OCI-LY1 (cell line): ENCODE data around the gene ZNF778.
A peak's percentile ranks its signal among the peaks of the same experiment; 100 is the strongest.

Experiments used
- H2AFZ ChIP-seq: fragments of 200-600 bp; sonication (generic), shearing (Covaris generic); 2 replicates; pipeline ENCODE4 v1.6.0; 2014; ENCODE audit warnings: antibody characterized with exemption, mild to moderate bottlenecking, low read length
- H3F3A ChIP-seq: fragments of 200-600 bp; sonication (generic), shearing (Covaris generic); 2 replicates; pipeline ENCODE4 v1.6.0; 2014; ENCODE audit warnings: mild to moderate bottlenecking, antibody characterized with exemption, low read length, moderate library complexity; ENCODE audit not compliant: insufficient read depth
- H3K27ac ChIP-seq: fragments of 200-600 bp; sonication (generic); 2 replicates; pipeline ENCODE4 v1.5.1; 2014; ENCODE audit warnings: low read length, mixed run types, mild to moderate bottlenecking, low read depth; ENCODE audit not compliant: poor library complexity, severe bottlenecking
- H3K27me3 ChIP-seq: fragments of 200-600 bp; sonication (generic); 2 replicates; pipeline ENCODE4 v1.6.0; 2014; ENCODE audit warnings: antibody characterized with exemption, mild to moderate bottlenecking, low read length, moderate library complexity; ENCODE audit not compliant: insufficient read depth
- H3K36me3 ChIP-seq: fragments of 200-600 bp; sonication (generic); 2 replicates; pipeline ENCODE4 v1.6.1; 2014; ENCODE audit warnings: mild to moderate bottlenecking, antibody characterized with exemption, low read length, moderate library complexity, mixed read lengths; ENCODE audit not compliant: insufficient read depth
- H3K4me1 ChIP-seq: fragments of 200-600 bp; sonication (generic); 2 replicates; pipeline ENCODE4 v1.5.1; 2014; ENCODE audit warnings: mild to moderate bottlenecking, low read length, moderate library complexity; ENCODE audit not compliant: insufficient read depth, severe bottlenecking
- H3K4me2 ChIP-seq: fragments of 200-600 bp; sonication (generic), shearing (Covaris generic); 2 replicates; pipeline ENCODE4 v1.6.1; 2014; ENCODE audit warnings: low read length
- H3K4me3 ChIP-seq: fragments of 200-600 bp; sonication (generic); 2 replicates; pipeline ENCODE4 v1.5.1; 2014; ENCODE audit warnings: low read length, low read depth, mild to moderate bottlenecking, mixed read lengths; ENCODE audit not compliant: poor library complexity, severe bottlenecking
- H3K79me2 ChIP-seq: fragments of 200-600 bp; shearing (Covaris generic); 2 replicates; pipeline ENCODE4 v1.6.1; 2016; ENCODE audit warnings: mixed run types, low read length, mixed read lengths; ENCODE audit not compliant: insufficient read depth
- H3K9ac ChIP-seq: fragments of 200-600 bp; sonication (generic), shearing (Covaris generic); 2 replicates; pipeline ENCODE4 v1.6.1; 2014; ENCODE audit warnings: mild to moderate bottlenecking, low read length, mixed read lengths
- H3K9me2 ChIP-seq: fragments of 200-600 bp; sonication (generic), shearing (Covaris generic); 2 replicates; pipeline ENCODE4 v1.6.1; 2014; ENCODE audit warnings: low read depth, mild to moderate bottlenecking, low read length, mixed read lengths
- H3K9me3 ChIP-seq: fragments of 200-600 bp; shearing (Covaris generic); 2 replicates; pipeline ENCODE4 v1.6.1; 2014; ENCODE audit warnings: low read length, mixed read lengths
- H4K20me1 ChIP-seq: fragments of 200-600 bp; sonication (generic), shearing (Covaris generic); 2 replicates; pipeline ENCODE4 v1.6.0; 2016; ENCODE audit warnings: mild to moderate bottlenecking, low read length; ENCODE audit not compliant: insufficient read depth
- EZH2 ChIP-seq: fragments of 200-600 bp; sonication (generic), shearing (Covaris generic); IDR thresholded peaks from 2 replicates; pipeline ENCODE4 v1.8.0; 2017; ENCODE audit warnings: borderline replicate concordance, mixed run types, mild to moderate bottlenecking, antibody characterized with exemption, low read length, moderate library complexity, mixed read lengths
- TF ChIP-seq, protein P1 (sequence below): fragments of 200-600 bp; sonication (generic), shearing (Covaris generic); IDR thresholded peaks from 2 replicates; pipeline ENCODE4 v1.5.1; 2017; ENCODE audit warnings: mild to moderate bottlenecking, antibody characterized with exemption, low read length, moderate library complexity, mixed read lengths

ZNF778 gene

DNA sequence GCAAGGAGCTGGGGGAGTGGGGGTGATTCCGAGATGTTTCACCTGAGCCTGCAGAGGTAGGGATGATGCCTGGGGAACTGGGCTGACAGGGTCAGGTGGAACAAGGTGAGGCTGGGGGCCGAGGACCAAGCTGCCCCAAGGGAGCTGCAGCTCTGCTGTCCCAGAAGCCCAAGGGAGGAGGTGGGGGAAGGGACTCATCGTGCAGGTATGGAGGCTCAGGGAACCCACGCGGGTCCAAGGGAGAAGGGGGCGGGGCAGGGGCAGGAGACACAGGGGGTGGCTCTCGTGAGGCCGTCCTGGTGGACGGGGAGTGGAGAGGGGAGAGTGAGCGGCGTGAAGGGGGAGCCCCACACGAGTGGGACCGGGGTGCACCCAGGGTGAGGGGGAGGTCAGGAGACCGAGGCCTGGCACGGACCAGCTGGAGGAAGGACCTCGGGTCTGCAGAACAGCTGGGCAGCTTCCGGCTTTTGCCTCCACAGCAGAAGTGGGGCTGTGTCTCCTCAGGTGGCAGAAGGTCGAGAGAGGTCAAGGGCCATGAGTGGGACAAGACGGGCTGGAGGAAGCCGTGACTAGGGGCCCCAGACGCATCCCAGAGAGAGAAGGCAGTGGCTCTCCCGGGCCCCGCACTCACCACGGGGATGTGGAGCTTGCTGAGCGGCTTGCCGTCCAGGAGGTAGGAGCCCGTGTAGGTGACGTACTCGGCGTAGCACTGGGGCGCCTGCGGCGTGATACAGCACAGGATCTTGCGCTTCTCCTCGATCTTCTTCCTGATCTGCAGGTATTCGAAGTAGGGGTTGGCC lies 61.1 kb downstream of the ZNF778 start:
- peak overlapping the region; percentile 97 for H3K27ac ChIP-seq
- H3K4me2 ChIP-seq, result peak overlapping the region; percentile 49; the same call in 1 of the 2 replicates
- no peaks in the 10 kb centered on the region for H4K20me1 ChIP-seq
- H3K9me3 ChIP-seq, result no peaks in the 10 kb centered on the region
- no peaks in the 10 kb centered on the region for H3K79me2 ChIP-seq
- H3K36me3 ChIP-seq, result peaks cover 57% of the 10 kb centered on the region
- no peaks in the 10 kb centered on the region for H3K27me3 ChIP-seq
- no peak overlapping the region for H2AFZ ChIP-seq
- H3K9ac ChIP-seq, result peak overlapping the region; percentile 58; the same call in 1 of the 2 replicates
- no peaks in the 10 kb centered on the region for H3F3A ChIP-seq
- TF ChIP-seq EZH2, result no peak
- TF ChIP-seq, protein P1, sequence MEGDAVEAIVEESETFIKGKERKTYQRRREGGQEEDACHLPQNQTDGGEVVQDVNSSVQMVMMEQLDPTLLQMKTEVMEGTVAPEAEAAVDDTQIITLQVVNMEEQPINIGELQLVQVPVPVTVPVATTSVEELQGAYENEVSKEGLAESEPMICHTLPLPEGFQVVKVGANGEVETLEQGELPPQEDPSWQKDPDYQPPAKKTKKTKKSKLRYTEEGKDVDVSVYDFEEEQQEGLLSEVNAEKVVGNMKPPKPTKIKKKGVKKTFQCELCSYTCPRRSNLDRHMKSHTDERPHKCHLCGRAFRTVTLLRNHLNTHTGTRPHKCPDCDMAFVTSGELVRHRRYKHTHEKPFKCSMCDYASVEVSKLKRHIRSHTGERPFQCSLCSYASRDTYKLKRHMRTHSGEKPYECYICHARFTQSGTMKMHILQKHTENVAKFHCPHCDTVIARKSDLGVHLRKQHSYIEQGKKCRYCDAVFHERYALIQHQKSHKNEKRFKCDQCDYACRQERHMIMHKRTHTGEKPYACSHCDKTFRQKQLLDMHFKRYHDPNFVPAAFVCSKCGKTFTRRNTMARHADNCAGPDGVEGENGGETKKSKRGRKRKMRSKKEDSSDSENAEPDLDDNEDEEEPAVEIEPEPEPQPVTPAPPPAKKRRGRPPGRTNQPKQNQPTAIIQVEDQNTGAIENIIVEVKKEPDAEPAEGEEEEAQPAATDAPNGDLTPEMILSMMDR, result no peak
- no peak overlapping the region for H3K4me3 ChIP-seq
- peaks cover 38% of the 10 kb centered on the region for H3K4me1 ChIP-seq
- H3K9me2 ChIP-seq, result no peaks in the 10 kb centered on the region

DNA sequence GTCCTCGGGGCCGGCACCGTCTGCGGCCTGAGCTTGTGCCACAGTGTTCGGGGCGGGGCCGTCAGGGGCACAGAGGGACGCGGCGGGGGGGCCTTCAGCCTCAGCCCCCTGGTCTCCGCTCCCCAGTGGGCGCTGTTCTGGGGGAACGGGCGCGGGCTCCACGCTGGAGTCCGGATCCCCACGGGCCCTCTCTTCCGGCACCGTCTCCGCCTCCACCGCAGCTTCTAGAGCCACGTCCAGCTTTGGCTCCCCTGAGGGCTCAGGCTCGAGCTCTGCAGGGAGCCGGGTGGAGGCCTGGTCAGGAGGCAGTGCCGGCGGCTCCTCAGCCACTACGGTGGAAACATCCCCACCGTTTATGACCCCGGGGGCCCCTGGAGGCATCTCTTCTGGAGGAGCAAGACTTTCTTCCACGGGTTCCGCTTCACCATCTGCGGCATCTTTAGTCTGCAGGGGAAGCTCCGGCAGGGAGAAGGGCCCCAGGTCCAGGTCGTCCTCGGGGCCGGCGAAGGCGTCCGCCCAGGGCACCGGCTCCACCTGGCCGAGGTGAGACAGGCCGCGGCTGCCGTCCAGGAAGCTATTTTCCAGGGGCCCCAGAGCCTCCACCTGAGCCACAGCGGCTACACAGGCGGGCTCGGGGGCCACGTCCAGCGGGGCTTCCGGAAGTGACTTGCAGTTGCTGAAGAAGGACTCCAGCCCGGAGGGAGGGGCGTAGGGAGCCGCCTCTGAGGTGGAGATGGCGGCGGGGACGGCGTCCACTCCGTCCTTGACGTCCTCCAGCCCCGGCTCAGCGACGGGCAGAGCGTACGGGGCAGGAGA lies 62.4 kb downstream of the ZNF778 start:
- Histone ChIP-seq H3F3A (no peaks in the 10 kb centered on the region), H3K9me2 (no peaks in the 10 kb centered on the region), H3K79me2 (no peaks in the 10 kb centered on the region), H3K4me3 (no peak overlapping the region), H3K27me3 (no peaks in the 10 kb centered on the region), H3K4me1 (peaks cover 38% of the 10 kb centered on the region), H3K27ac (no peak overlapping the region), H3K9ac (no peak overlapping the region), H3K9me3 (no peaks in the 10 kb centered on the region), H4K20me1 (no peaks in the 10 kb centered on the region), H2AFZ (no peak overlapping the region), H3K36me3 (peaks cover 53% of the 10 kb centered on the region), H3K4me2 (no peak overlapping the region)
- TF ChIP-seq, protein P1, result no peak
- no peak for TF ChIP-seq EZH2

DNA sequence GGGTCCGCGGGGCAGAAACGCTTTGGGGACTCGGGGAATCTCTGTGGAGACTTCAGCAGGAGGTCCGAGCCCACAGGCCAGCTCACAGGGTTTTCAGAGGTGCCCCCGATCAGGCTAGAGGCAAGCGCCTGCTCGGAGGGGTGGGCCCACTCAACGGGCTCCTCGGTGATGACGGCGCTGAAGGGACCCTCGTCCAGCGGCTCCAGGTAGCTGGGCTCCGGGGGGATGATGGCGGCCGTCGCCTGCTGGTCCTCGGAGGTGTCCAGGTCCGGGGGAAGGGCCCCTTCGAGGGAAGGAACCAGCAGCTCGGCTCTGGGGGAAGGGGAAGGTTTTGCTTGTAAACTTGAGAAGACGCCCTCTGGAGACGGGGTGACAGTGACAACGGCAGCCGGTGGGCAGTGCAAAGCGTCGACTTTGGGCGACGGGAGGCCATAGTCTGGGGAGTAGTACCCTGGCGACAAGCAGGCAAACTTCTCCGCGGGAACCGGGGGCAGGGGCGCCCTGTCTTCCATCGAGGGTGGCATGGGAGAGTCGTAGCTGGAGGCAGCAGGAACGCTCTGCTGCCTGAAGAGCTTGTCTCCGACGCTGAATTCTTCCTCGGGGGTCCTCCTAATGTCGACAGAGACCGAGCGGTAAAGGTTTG lies 63.2 kb downstream of the ZNF778 start:
- Histone ChIP-seq H3K79me2 (no peaks in the 10 kb centered on the region), H3K4me3 (no peak overlapping the region), H3K9ac (no peak overlapping the region), H3K27ac (no peak overlapping the region), H3K9me2 (no peaks in the 10 kb centered on the region), H3K4me1 (peaks cover 31% of the 10 kb centered on the region), H3K27me3 (no peaks in the 10 kb centered on the region), H3K36me3 (peaks cover 53% of the 10 kb centered on the region), H3K4me2 (no peak overlapping the region), H2AFZ (no peak overlapping the region), H3F3A (no peaks in the 10 kb centered on the region), H3K9me3 (no peaks in the 10 kb centered on the region), H4K20me1 (no peaks in the 10 kb centered on the region)
- TF ChIP-seq, protein P1, result no peak
- no peak for TF ChIP-seq EZH2
